HepG2 (cell line): ENCODE data around the gene BCL2L1. TPM values are rescaled to one million over a fixed set of nuclear protein-coding genes. Genes with fewer than 3 reads are reported as not detected.

Source experiments
- ADNP ChIP-seq: sonication (generic); formaldehyde crosslinking; IDR thresholded peaks from 2 replicates; pipeline ENCODE4 v1.4.0; 2020; ENCODE audit warnings: missing genetic modification reagents
- CEBPG ChIP-seq: IDR thresholded peaks from 2 replicates; pipeline ENCODE4 v1.6.1; 2016
- HNRNPL ChIP-seq: fragments of 200-400 bp; formaldehyde crosslinking; IDR thresholded peaks from 2 replicates; pipeline ENCODE4 v1.6.1; 2017; ENCODE audit warnings: mild to moderate bottlenecking, low read depth, low read length
- MAFK ChIP-seq, 2 experiments: IDR thresholded peaks in 1 of 2; conservative IDR thresholded peaks in 1 of 2; 2 replicates each; pipeline ENCODE4 v1.6.1; 2011; ENCODE audit warnings: improper control_type of control experiment in 2 of 2, low read length in 2 of 2
- POLR2A ChIP-seq, 2 experiments: IDR thresholded peaks; 2 replicates each; pipeline ENCODE4 v1.6.1; 2011; ENCODE audit warnings: low read depth in 2 of 2, low read length in 2 of 2, mild to moderate bottlenecking in 1 of 2, moderate library complexity in 1 of 2; ENCODE audit not compliant: insufficient read depth in 1 of 2
- RBM22 ChIP-seq: fragments of 200-400 bp; formaldehyde crosslinking; optimal IDR thresholded peaks from 2 replicates; pipeline ENCODE3; 2017; ENCODE audit warnings: mild to moderate bottlenecking, low read length, moderate library complexity
- RFXANK ChIP-seq: IDR thresholded peaks from 2 replicates; pipeline ENCODE4 v1.6.1; 2016
- SALL1 ChIP-seq: sonication (generic); formaldehyde crosslinking; IDR thresholded peaks from 2 replicates; pipeline ENCODE4 v1.8.0; 2022; ENCODE audit warnings: mild to moderate bottlenecking, missing genetic modification reagents
- ZBTB38 ChIP-seq: sonication (generic); formaldehyde crosslinking; IDR thresholded peaks from 2 replicates; pipeline ENCODE4 v1.5.1; 2020; ENCODE audit warnings: mild to moderate bottlenecking, missing genetic modification reagents
- ZIK1 ChIP-seq: sonication (generic); formaldehyde crosslinking; IDR thresholded peaks from 2 replicates; pipeline ENCODE4 v1.5.0; 2020; ENCODE audit warnings: mild to moderate bottlenecking, low read depth, missing genetic modification reagents, borderline replicate concordance
- ZKSCAN8 ChIP-seq: IDR thresholded peaks from 2 replicates; pipeline ENCODE4 v1.6.1; 2016; ENCODE audit warnings: borderline replicate concordance, missing genetic modification reagents, missing compliant biosample characterization
- ZNF333 ChIP-seq: sonication (generic); formaldehyde crosslinking; IDR thresholded peaks from 2 replicates; pipeline ENCODE4 v1.4.0; 2020; ENCODE audit warnings: mild to moderate bottlenecking, missing genetic modification reagents, borderline replicate concordance
- ZNF615 ChIP-seq: sonication (generic); formaldehyde crosslinking; IDR thresholded peaks from 2 replicates; pipeline ENCODE4 v1.5.0; 2020; ENCODE audit warnings: mild to moderate bottlenecking, missing genetic modification reagents, borderline replicate concordance
- ZNF678 ChIP-seq: sonication (generic); formaldehyde crosslinking; IDR thresholded peaks from 2 replicates; pipeline ENCODE4 v1.4.0; 2020; ENCODE audit warnings: mild to moderate bottlenecking, missing genetic modification reagents
- ZNF792 ChIP-seq: IDR thresholded peaks from 2 replicates; pipeline ENCODE4 v1.6.1; 2016
- polyA plus RNA-seq, 8 experiments: library from polyadenylated mRNA; depleted of rRNA in 3 of 8; stranded (reverse) in 7 of 8; unstranded in 1 of 8; fragments of >200 nt; fragmentation: Illumina TruSeq in 4 of 8; extraction: Trizol in 4 of 8; gene quantifications; 2 replicates each; pipeline versions ENCODE4 v1.2.1 to v1.2.3, GENCODE V29; 2011 to 2016; ENCODE audit warnings: low read depth in 4 of 8, missing spikeins in 1 of 8, mixed read lengths in 1 of 8; ENCODE audit not compliant: insufficient read depth in 1 of 8
- total RNA-seq, 5 experiments: library from RNA; depleted of rRNA; stranded (reverse); fragments of >200 nt; fragmentation: Illumina TruSeq; extraction: Trizol; gene quantifications; 2 replicates each; pipeline ENCODE4 v1.2.3, GENCODE V29; 2016; ENCODE audit warnings: low read depth in 1 of 5
- TF ChIP-seq, protein P1 (sequence below): sonication (generic); formaldehyde crosslinking; IDR thresholded peaks from 2 replicates; pipeline ENCODE4 v1.5.1; 2020; ENCODE audit warnings: mild to moderate bottlenecking, missing genetic modification reagents, moderate library complexity
- TF ChIP-seq, protein P2 (sequence below): sonication (generic); formaldehyde crosslinking; IDR thresholded peaks from 2 replicates; pipeline ENCODE4 v1.4.0; 2020; ENCODE audit warnings: missing genetic modification reagents
- TF ChIP-seq, protein P3 (sequence below): sonication (generic); formaldehyde crosslinking; IDR thresholded peaks from 2 replicates; pipeline ENCODE4 v1.5.0; 2020; ENCODE audit warnings: mild to moderate bottlenecking, missing genetic modification reagents
- TF ChIP-seq, protein P4 (sequence below): sonication (generic); formaldehyde crosslinking; IDR thresholded peaks from 2 replicates; pipeline ENCODE4 v1.4.0; 2020; ENCODE audit warnings: mild to moderate bottlenecking, missing genetic modification reagents
- TF ChIP-seq, protein P5 (sequence below): sonication (generic); formaldehyde crosslinking; IDR thresholded peaks from 2 replicates; pipeline ENCODE4 v1.9.0; 2021; ENCODE audit warnings: missing genetic modification reagents, mild to moderate bottlenecking, borderline replicate concordance

Gene BCL2L1
- total and polyA plus RNA-seq, 2 of the 13 experiments (the other 11 are each of a cell fraction or from before 2014, with no cell fraction given), result 164 to 258 TPM

DNA sequence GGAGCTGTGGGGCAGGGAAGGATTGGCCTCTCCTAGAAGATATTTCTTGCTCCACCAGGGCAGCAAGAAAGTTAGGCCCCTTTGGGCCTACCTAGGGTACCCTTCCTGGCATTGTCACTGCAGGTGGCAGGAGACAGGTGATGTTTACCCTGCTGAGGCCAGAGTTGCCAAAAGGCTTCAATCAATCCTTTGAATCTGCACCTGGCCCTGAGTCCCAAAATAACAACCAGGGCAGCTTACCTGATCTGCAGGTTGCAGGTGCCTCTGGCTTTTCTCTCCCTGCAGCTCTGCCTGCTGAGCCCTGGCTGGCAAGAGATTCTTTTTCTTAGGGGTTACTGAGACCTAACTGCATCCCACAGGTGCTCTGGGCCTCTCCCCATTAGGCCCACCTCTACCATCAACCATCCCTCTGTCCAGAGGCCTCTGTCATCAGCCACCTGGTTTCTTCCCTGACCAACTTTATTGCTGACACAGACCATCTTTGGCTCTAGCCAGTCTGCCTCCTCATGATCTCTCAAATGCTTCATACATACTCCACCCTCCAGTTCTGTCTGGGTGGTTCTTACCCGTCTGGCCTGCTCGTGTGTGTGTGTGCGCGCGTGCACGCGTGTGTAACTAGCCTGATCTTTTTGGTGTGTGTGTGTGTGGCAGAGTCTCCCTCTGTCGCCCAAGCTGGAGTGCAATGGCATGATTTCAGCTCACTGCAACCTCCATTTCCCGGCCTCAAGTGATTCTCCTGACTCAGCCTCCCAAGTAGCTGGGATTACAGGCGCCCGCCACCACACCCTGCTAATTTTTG is 13.7 kb downstream of the BCL2L1 start (continued):
- TF ChIP-seq RFXANK (CRISPR knock-in tag), result no peak
- 0 out of 2 replicates have a peak, but pooled peaks have one; percentile 2 for TF ChIP-seq ZNF792 (CRISPR knock-in tag)
- TF ChIP-seq POLR2A (IDR thresholded peaks at IDR 0.05; ENCODE audit: insufficient read depth in 1 of 2, low read depth in 2 of 2, low read length in 2 of 2), result peak in 1 of 2 experiments; percentile 38; a peak in 1 of 4 replicates
- TF ChIP-seq, protein P1, sequence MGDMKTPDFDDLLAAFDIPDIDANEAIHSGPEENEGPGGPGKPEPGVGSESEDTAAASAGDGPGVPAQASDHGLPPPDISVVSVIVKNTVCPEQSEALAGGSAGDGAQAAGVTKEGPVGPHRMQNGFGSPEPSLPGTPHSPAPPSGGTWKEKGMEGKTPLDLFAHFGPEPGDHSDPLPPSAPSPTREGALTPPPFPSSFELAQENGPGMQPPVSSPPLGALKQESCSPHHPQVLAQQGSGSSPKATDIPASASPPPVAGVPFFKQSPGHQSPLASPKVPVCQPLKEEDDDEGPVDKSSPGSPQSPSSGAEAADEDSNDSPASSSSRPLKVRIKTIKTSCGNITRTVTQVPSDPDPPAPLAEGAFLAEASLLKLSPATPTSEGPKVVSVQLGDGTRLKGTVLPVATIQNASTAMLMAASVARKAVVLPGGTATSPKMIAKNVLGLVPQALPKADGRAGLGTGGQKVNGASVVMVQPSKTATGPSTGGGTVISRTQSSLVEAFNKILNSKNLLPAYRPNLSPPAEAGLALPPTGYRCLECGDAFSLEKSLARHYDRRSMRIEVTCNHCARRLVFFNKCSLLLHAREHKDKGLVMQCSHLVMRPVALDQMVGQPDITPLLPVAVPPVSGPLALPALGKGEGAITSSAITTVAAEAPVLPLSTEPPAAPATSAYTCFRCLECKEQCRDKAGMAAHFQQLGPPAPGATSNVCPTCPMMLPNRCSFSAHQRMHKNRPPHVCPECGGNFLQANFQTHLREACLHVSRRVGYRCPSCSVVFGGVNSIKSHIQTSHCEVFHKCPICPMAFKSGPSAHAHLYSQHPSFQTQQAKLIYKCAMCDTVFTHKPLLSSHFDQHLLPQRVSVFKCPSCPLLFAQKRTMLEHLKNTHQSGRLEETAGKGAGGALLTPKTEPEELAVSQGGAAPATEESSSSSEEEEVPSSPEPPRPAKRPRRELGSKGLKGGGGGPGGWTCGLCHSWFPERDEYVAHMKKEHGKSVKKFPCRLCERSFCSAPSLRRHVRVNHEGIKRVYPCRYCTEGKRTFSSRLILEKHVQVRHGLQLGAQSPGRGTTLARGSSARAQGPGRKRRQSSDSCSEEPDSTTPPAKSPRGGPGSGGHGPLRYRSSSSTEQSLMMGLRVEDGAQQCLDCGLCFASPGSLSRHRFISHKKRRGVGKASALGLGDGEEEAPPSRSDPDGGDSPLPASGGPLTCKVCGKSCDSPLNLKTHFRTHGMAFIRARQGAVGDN, result peak; percentile 57
- TF ChIP-seq CEBPG (CRISPR knock-in tag), result no peak
- peak; percentile 22; the same call in 1 of the 2 replicates for TF ChIP-seq HNRNPL
- TF ChIP-seq, protein P2, sequence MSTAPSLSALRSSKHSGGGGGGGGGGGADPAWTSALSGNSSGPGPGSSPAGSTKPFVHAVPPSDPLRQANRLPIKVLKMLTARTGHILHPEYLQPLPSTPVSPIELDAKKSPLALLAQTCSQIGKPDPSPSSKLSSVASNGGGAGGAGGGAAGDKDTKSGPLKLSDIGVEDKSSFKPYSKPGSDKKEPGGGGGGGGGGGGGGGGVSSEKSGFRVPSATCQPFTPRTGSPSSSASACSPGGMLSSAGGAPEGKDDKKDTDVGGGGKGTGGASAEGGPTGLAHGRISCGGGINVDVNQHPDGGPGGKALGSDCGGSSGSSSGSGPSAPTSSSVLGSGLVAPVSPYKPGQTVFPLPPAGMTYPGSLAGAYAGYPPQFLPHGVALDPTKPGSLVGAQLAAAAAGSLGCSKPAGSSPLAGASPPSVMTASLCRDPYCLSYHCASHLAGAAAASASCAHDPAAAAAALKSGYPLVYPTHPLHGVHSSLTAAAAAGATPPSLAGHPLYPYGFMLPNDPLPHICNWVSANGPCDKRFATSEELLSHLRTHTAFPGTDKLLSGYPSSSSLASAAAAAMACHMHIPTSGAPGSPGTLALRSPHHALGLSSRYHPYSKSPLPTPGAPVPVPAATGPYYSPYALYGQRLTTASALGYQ, result no peak
- TF ChIP-seq, protein P3, sequence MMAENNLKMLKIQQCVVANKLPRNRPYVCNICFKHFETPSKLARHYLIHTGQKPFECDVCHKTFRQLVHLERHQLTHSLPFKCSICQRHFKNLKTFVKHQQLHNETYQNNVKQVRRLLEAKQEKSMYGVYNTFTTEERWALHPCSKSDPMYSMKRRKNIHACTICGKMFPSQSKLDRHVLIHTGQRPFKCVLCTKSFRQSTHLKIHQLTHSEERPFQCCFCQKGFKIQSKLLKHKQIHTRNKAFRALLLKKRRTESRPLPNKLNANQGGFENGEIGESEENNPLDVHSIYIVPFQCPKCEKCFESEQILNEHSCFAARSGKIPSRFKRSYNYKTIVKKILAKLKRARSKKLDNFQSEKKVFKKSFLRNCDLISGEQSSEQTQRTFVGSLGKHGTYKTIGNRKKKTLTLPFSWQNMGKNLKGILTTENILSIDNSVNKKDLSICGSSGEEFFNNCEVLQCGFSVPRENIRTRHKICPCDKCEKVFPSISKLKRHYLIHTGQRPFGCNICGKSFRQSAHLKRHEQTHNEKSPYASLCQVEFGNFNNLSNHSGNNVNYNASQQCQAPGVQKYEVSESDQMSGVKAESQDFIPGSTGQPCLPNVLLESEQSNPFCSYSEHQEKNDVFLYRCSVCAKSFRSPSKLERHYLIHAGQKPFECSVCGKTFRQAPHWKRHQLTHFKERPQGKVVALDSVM (CRISPR knock-in tag), result peak; percentile 86; the same call in 1 of the 2 replicates
- TF ChIP-seq ZNF615 (CRISPR knock-in tag), result no peak
- peak; percentile 85 to 89 for TF ChIP-seq MAFK (conservative IDR thresholded peaks at IDR 0.05 in 1 of 2, IDR thresholded peaks at IDR 0.05 in 1 of 2; ENCODE audit: low read length in 2 of 2)
- TF ChIP-seq ZKSCAN8 (CRISPR knock-in tag), result no peak
- peak; percentile 94 for TF ChIP-seq RBM22
- no peak for TF ChIP-seq ZNF333 (CRISPR knock-in tag)
- TF ChIP-seq, protein P4, sequence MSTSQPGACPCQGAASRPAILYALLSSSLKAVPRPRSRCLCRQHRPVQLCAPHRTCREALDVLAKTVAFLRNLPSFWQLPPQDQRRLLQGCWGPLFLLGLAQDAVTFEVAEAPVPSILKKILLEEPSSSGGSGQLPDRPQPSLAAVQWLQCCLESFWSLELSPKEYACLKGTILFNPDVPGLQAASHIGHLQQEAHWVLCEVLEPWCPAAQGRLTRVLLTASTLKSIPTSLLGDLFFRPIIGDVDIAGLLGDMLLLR, result no peak
- TF ChIP-seq ZNF678 (CRISPR knock-in tag), result no peak
- TF ChIP-seq SALL1, result peak; percentile 11; the same call in 1 of the 2 replicates
- TF ChIP-seq, protein P5, sequence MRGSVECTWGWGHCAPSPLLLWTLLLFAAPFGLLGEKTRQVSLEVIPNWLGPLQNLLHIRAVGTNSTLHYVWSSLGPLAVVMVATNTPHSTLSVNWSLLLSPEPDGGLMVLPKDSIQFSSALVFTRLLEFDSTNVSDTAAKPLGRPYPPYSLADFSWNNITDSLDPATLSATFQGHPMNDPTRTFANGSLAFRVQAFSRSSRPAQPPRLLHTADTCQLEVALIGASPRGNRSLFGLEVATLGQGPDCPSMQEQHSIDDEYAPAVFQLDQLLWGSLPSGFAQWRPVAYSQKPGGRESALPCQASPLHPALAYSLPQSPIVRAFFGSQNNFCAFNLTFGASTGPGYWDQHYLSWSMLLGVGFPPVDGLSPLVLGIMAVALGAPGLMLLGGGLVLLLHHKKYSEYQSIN, result 0 out of 2 replicates have a peak, but pooled peaks have one; percentile 1
- TF ChIP-seq ZIK1 (CRISPR knock-in tag), result no peak
- peak; percentile 81 for TF ChIP-seq ZBTB38 (CRISPR knock-in tag)
- 0 out of 2 replicates have a peak, but pooled peaks have one; percentile 36 for TF ChIP-seq ADNP (CRISPR knock-in tag)
